ENCODE data around the gene TAF11.
"Not testable (repeated sequence)": the region's sequence is repeated elsewhere in the genome, so short reads cannot be mapped to it uniquely, and the experiment has no call there.

The TAF11 gene, protein sequence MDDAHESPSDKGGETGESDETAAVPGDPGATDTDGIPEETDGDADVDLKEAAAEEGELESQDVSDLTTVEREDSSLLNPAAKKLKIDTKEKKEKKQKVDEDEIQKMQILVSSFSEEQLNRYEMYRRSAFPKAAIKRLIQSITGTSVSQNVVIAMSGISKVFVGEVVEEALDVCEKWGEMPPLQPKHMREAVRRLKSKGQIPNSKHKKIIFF

GRCh38 chr6:34887753-34888513 lies at the start of gene TAF11:
TSS of gene TAF11 (minus strand) at chr6:34888042. CDS start at chr6:34887957, 85 bp downstream.
- peaks cover 61% of the 10 kb centered on the region for H3K4me1 Mint-ChIP-seq
- peak within 1 kb of the TSS; percentile 99 for H3K27ac Mint-ChIP-seq
- H3K36me3 Mint-ChIP-seq, result peaks cover 15% of the 10 kb centered on the region

DNA sequence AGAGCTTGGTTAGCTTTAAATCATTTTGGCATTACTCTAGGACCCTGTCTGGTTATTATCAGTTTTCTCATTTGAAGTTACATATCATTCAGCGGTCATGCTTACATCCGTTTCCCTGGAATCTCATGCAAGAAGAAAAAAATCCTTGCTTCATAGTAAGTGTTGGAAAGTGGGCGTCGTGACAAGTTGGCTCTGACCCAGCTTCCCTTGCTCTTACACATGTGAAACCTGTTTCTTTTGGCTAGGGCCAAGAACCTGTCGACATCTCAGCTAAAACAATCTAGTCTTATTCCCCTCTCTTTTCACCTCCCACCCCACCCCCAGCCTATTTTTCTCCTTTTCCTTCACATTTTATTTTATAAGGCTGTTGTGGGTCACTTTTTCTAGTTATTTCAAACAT lies 46.7 kb upstream of the TAF11 start:
- H3K4me3 Mint-ChIP-seq, result no peak overlapping the region
- no peaks in the 10 kb centered on the region for H3K27me3 Mint-ChIP-seq
- H3K36me3 Mint-ChIP-seq, result peaks cover 6% of the 10 kb centered on the region
- H3K27ac Mint-ChIP-seq, result no peak overlapping the region
- H3K9me3 Mint-ChIP-seq, result no peaks in the 10 kb centered on the region
- peaks cover 5% of the 10 kb centered on the region for H3K4me1 Mint-ChIP-seq

More at GRCh38 chr6:34887753-34888513, at the start of gene TAF11:
- Mint-ChIP-seq H3K9me3 (no peaks in the 10 kb centered on the region), H3K27me3 (no peaks in the 10 kb centered on the region), H3K4me3 (peak within 1 kb of the TSS; percentile 100)

DNA sequence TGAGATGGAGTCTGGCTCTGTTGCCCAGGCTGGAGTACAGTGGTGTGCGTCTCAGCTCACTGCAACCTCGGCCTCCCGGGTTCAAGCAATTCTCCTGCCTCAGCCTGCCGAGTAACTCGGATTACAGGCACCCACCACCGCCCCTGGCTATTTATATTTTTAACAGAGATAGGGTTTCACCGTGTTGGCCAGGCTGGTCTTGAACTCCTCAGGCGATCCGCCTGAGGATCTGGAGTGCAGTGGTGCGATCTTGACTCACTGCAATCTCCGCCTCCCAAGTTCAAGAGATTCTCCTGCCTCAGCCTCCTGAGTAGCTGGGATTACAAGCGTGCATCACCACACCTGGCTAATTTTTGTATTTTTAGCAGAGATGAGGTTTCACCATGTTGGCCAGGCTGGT lies 44.4 kb upstream of the TAF11 start:
- not testable (repeated sequence) for H3K27ac Mint-ChIP-seq, H3K4me3 Mint-ChIP-seq, H3K36me3 Mint-ChIP-seq, H3K4me1 Mint-ChIP-seq, H3K9me3 Mint-ChIP-seq, H3K27me3 Mint-ChIP-seq

DNA sequence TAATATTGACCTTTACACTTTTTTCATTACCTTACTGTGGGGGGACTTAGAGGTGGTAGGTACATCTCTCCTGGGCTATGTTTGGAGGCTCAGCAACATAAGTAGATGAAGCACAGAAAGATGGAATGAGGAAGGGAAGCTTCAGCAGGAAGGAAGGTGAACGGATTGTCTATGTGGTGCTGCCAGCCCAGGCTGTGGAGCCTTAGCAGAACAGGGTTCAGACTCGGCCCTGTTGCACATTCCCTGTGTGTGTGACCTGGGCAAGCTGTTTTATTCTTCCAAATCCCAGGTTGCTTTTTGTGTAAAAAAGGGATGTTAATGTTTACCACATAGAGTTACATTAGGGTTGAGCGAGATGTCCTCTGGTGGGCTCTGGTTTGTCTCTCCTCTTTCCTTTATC lies 42.4 kb upstream of the TAF11 start:
- peaks cover 8% of the 10 kb centered on the region for H3K4me1 Mint-ChIP-seq
- H3K27ac Mint-ChIP-seq, result no peak overlapping the region
- H3K27me3 Mint-ChIP-seq, result no peaks in the 10 kb centered on the region
- no peak overlapping the region for H3K4me3 Mint-ChIP-seq
- H3K9me3 Mint-ChIP-seq, result no peaks in the 10 kb centered on the region
- peaks cover 6% of the 10 kb centered on the region for H3K36me3 Mint-ChIP-seq

- Mint-ChIP-seq H3K36me3 (peaks cover 4% of the 10 kb centered on the region), H3K9me3 (no peaks in the 10 kb centered on the region), H3K4me3 (no peak overlapping the region), H3K27me3 (no peaks in the 10 kb centered on the region), H3K27ac (no peak overlapping the region), H3K4me1 (peaks cover 8% of the 10 kb centered on the region)
These were observed 41.6 kb upstream of the TAF11 start for GRCh38 chr6:34929241-34929978.

DNA sequence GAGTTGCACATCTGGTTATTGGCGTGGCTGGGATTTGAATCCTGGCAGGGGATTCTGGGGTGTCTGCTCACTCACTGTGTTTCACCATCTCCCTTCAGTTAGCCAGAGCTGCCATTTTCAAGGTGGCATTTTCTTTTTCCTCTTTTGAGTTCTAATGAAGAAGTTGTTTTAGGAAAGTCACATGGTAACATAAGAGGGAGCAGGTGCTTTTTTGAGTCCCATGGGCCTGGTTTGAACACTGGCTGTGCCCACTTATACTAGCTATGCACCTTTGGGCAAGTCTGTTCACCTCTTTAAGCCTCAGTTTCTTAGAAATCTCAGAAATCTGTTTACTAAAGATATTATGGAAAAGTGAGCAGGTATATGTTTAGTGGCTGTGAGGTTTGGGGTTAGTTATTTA lies 40.9 kb upstream of the TAF11 start:
- Mint-ChIP-seq H3K4me3 (no peak overlapping the region), H3K4me1 (peaks cover 8% of the 10 kb centered on the region), H3K27ac (no peak overlapping the region), H3K9me3 (no peaks in the 10 kb centered on the region), H3K36me3 (peaks cover 2% of the 10 kb centered on the region), H3K27me3 (no peaks in the 10 kb centered on the region)

DNA sequence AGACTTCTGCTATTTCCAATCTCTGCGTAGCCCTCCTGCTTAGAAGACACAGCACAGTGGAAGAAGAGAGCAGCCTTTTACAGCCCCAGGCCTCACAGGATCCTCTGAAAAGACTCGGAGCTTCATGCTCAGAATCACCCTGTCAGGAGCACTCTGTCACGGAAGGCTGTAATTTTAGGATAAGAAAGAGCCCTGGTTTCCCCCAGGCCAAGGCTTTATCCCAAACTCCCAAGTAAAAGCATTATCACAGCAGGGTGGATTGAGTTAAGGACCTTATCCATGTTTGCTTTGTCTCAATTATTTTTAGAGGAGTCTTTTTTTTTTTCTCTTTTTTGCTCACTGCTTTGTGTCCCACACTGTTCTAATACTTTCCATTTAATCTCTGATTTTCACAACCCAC lies 40.4 kb upstream of the TAF11 start:
- peaks cover 8% of the 10 kb centered on the region for H3K4me1 Mint-ChIP-seq
- H3K36me3 Mint-ChIP-seq, result peaks cover 2% of the 10 kb centered on the region
- no peaks in the 10 kb centered on the region for H3K9me3 Mint-ChIP-seq
- H3K4me3 Mint-ChIP-seq, result no peak overlapping the region
- no peak overlapping the region for H3K27ac Mint-ChIP-seq
- no peaks in the 10 kb centered on the region for H3K27me3 Mint-ChIP-seq

- H3K4me1 Mint-ChIP-seq, result peaks cover 8% of the 10 kb centered on the region
- H3K36me3 Mint-ChIP-seq, result no peaks in the 10 kb centered on the region
- H3K27me3 Mint-ChIP-seq, result no peaks in the 10 kb centered on the region
- no peak overlapping the region for H3K27ac Mint-ChIP-seq
- no peak overlapping the region for H3K4me3 Mint-ChIP-seq
- no peaks in the 10 kb centered on the region for H3K9me3 Mint-ChIP-seq
These were observed 38.8 kb upstream of the TAF11 start for GRCh38 chr6:34926655-34927054.

- Mint-ChIP-seq H3K9me3 (no peaks in the 10 kb centered on the region), H3K4me1 (peaks cover 8% of the 10 kb centered on the region), H3K27me3 (no peaks in the 10 kb centered on the region), H3K27ac (no peak overlapping the region), H3K36me3 (no peaks in the 10 kb centered on the region), H3K4me3 (no peak overlapping the region)
These were observed 37.2 kb upstream of the TAF11 start for GRCh38 chr6:34924831-34925625.

DNA sequence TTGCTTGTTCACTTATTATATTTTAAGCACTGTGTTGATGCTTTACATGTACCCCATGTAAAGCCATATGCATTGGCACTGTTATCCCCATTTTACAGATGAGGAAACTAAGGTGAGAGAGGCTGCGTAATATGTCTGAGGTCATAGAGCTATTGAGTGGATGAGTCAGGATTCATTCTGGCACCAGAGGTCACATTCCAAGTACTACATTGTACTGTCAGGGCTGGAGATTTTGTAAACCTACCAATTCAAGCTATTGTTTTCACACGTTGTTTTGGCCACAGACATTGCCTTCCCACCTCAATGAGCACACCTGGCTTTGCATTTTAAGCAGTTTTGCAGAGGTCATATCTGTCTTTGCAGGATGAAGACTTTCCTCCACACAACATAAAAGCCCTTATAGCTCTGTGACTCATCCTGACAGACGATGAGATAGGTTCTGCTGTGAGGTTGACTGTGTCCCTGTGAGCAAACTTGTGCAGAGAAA lies 34.4 kb upstream of the TAF11 start:
- Mint-ChIP-seq H3K27me3 (no peaks in the 10 kb centered on the region), H3K4me3 (no peak overlapping the region), H3K27ac (no peak overlapping the region), H3K36me3 (peaks cover 4% of the 10 kb centered on the region), H3K9me3 (no peaks in the 10 kb centered on the region), H3K4me1 (no peaks in the 10 kb centered on the region)

DNA sequence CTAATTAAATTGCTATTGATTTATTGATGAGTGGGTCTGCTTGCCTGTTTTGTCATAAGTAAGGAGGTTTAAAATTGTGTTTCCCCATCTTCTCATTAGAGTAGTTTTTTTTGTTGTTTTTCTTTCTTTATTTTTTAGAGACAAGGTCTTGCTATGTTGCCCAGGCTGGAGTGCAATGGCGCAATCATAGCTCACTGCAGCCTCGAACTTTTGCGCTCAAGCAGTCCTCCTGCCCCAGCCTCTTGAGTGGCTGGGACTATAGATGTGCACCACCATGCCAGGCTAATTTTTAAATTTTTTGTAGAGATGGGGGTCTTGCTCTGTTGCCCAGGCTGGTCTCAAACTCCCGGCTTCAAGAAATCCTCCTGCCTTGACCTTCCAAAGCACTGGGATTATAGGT lies 32.3 kb upstream of the TAF11 start:
- Mint-ChIP-seq H3K9me3 (no peaks in the 10 kb centered on the region), H3K4me3 (no peak overlapping the region), H3K4me1 (no peaks in the 10 kb centered on the region), H3K27ac (no peak overlapping the region), H3K36me3 (peaks cover 4% of the 10 kb centered on the region), H3K27me3 (no peaks in the 10 kb centered on the region)

DNA sequence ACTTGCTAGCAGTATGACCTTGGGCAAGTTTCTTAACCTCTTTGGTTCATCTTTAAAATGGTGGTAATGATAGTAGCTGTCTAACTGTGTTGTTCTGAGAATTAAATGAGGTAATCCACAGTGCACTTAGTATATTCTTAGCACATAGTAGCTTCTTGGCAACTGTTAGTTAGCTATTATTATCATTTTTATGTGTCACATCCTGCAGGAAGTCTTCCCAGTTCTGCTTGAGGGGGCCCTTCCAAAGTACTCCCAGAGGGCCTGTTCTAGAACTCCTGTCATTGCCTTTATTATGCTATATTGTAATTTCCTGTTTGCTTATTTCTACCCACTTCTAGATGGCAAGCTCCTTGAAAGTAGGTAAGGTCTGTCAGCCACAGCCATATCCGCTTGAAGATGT lies 31.8 kb upstream of the TAF11 start:
- H3K36me3 Mint-ChIP-seq, result peaks cover 4% of the 10 kb centered on the region
- H3K4me1 Mint-ChIP-seq, result no peaks in the 10 kb centered on the region
- H3K9me3 Mint-ChIP-seq, result no peaks in the 10 kb centered on the region
- H3K27ac Mint-ChIP-seq, result no peak overlapping the region
- H3K4me3 Mint-ChIP-seq, result no peak overlapping the region
- H3K27me3 Mint-ChIP-seq, result no peaks in the 10 kb centered on the region

- no peaks in the 10 kb centered on the region for H3K27me3 Mint-ChIP-seq
- H3K9me3 Mint-ChIP-seq, result no peaks in the 10 kb centered on the region
- peaks cover 10% of the 10 kb centered on the region for H3K4me1 Mint-ChIP-seq
- H3K27ac Mint-ChIP-seq, result no peak overlapping the region
- H3K36me3 Mint-ChIP-seq, result peaks cover 4% of the 10 kb centered on the region
- H3K4me3 Mint-ChIP-seq, result no peak overlapping the region
These were observed 29.9 kb upstream of the TAF11 start for GRCh38 chr6:34917626-34918285.

DNA sequence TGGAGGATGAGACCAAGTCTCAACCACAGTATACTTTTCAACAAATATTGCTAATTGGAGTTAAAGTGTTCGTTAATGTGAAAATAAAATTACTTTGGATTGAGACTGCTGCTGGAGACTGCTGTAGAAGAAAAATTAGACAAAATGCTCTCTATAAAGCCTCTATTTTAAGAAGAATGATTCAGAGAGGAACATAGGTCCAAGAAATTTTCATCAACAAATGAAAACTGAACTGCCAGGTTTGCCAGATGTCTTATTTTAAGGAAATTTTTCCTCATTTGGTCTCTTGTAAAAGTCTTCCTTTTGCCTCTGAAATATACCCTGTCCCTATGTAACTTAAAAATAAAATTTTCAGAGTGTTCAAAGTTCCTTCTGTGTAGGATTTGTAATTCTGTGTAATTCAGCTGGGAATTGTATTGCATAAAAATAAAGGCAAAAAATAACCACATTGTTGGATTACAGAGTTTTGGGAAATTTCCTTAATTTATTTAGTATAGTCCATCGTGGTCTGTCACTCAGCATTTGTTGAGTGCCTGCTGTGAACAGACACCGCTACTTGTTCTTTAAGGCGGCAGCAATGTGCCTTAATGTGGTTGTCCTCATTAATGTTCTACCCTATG lies 28.6 kb upstream of the TAF11 start:
- no peaks in the 10 kb centered on the region for H3K9me3 Mint-ChIP-seq
- peaks cover 22% of the 10 kb centered on the region for H3K4me1 Mint-ChIP-seq
- H3K27ac Mint-ChIP-seq, result no peak overlapping the region
- H3K36me3 Mint-ChIP-seq, result peaks cover 4% of the 10 kb centered on the region
- H3K27me3 Mint-ChIP-seq, result no peaks in the 10 kb centered on the region
- no peak overlapping the region for H3K4me3 Mint-ChIP-seq

DNA sequence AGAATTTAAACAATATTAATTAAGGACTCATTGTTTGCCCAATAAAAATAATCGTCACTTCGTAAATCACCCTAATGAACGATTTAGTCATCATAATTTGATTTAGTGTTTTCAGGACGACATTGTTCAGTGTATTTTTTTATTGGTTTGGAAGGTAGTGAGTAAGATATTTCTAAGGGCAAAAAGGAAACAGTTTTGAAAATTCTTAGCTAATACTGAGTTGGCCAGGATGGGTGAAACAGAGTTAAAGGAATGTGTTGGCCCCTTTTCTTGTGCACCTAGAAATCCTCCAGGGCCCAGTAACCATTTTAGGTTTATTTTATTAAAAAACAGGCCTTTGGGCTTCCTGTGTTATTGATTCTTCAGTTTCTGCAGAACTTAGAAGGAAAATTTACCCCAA lies 26.5 kb upstream of the TAF11 start:
- no peak overlapping the region for H3K27ac Mint-ChIP-seq
- H3K4me3 Mint-ChIP-seq, result no peak overlapping the region
- peaks cover 2% of the 10 kb centered on the region for H3K36me3 Mint-ChIP-seq
- H3K9me3 Mint-ChIP-seq, result no peaks in the 10 kb centered on the region
- peaks cover 38% of the 10 kb centered on the region for H3K4me1 Mint-ChIP-seq
- no peaks in the 10 kb centered on the region for H3K27me3 Mint-ChIP-seq

Data from activated naive CD4-positive, alpha-beta T cell treated with anti-CD3 and anti-CD28 coated beads, Interleukin-2, amount 50 U/mL, for 24 hours (primary cell).